Measurements from ENCODE around the gene PRDM16. TPM values are rescaled to one million over a fixed set of nuclear protein-coding genes. Genes with fewer than 3 reads are reported as not detected.

PRDM16 gene
- total RNA-seq, 1 experiment from 2014 or later = 6.1 TPM

DNA sequence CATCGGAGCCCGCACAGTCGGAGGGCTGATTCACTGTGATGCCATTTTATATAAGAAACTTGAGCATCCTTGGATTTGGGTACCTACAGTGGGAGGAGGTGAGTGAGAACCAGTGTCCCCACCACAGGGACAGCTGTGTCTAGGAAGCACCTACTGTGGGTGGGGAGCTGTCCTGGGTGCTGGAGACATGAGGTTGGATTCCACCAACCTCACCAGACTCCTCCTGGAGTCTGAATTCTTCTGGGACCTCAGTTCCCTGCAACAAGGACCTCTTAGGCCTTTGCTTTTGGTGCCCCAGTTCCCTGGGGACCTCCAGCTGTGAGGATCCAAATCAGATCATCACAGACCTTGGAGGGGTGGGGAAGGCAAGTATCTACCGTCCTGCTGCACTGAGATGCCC lies 188.8 kb downstream of the PRDM16 start:
- BruUV-seq (replicated peaks) = no TSS peak
- Histone ChIP-seq H3K9ac (ENCODE audit: low read length) (no peak overlapping the region), H3K9me2 (ENCODE audit: insufficient read depth) (no peaks in the 10 kb centered on the region), H2AFZ (ENCODE audit: low read depth, low read length, poor library complexity, severe bottlenecking) (no peak overlapping the region), H3K9me3 (ENCODE audit: control insufficient read depth in 1 of 2, insufficient read depth in 1 of 2, low read depth in 1 of 2, low read length in 2 of 2) (no peaks in the 10 kb centered on the region), H4K20me1 (ENCODE audit: insufficient read depth) (no peaks in the 10 kb centered on the region), H3K4me2 (ENCODE audit: low read length) (no peak overlapping the region), H3K27me3 (ENCODE audit: insufficient read depth, low read length) (no peaks in the 10 kb centered on the region), H3K79me2 (ENCODE audit: insufficient read depth, low read length) (no peaks in the 10 kb centered on the region), H3K36me3 (ENCODE audit: control insufficient read depth in 1 of 2, insufficient read depth in 2 of 2, low read length in 2 of 2) (no peaks in the 10 kb centered on the region), H3K27ac (ENCODE audit: low read depth, low read length) (no peak overlapping the region), H3K4me1 (ENCODE audit: control insufficient read depth in 1 of 2, insufficient read depth in 2 of 2, low read length in 2 of 2) (no peaks in the 10 kb centered on the region), H3K4me3 (replicated peaks in 1 of 2; ENCODE audit: low read depth in 1 of 2, low read length in 2 of 2) (no peak overlapping the region)
- CTCF ChIA-PET = no interaction called here
- ATAC-seq (no peak), DNase-seq (ENCODE audit: low read depth, low spot score) (no peak)
- POLR2A ChIA-PET = no interaction called here
- RAD21 ChIA-PET (ENCODE audit: low non-redundant PET in 1 of 2, low total read pairs in 2 of 2, uncharacterized antibody in 2 of 2, unreplicated experiment in 2 of 2) = no interaction called here
- intact Hi-C loops (cut with micrococcal nuclease) = no loop called here
- TF ChIP-seq POLR2AphosphoS5 (IDR thresholded peaks at IDR 0.05; ENCODE audit: low read depth, low read length) = no peak
- TF ChIP-seq ZNF274 (IDR thresholded peaks at IDR 0.05; ENCODE audit: low read depth, low read length) = no peak
- TF ChIP-seq, protein P1, sequence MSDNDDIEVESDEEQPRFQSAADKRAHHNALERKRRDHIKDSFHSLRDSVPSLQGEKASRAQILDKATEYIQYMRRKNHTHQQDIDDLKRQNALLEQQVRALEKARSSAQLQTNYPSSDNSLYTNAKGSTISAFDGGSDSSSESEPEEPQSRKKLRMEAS (IDR thresholded peaks at IDR 0.05) = no peak
- TF ChIP-seq EGR1 (IDR thresholded peaks at IDR 0.05; ENCODE audit: low read depth) = no peak
- TF ChIP-seq EZH2phosphoT487 (IDR thresholded peaks at IDR 0.05; ENCODE audit: borderline replicate concordance) = no peak
- no peak for TF ChIP-seq SIN3A (IDR thresholded peaks at IDR 0.05; ENCODE audit: low read depth)
- TF ChIP-seq TCF7L2 (IDR thresholded peaks at IDR 0.05; ENCODE audit: borderline replicate concordance, extremely low read depth, insufficient read depth, insufficient read length) = no peak
- no peak for TF ChIP-seq CEBPB (IDR thresholded peaks at IDR 0.05; ENCODE audit: low read depth)
- TF ChIP-seq, protein P2, sequence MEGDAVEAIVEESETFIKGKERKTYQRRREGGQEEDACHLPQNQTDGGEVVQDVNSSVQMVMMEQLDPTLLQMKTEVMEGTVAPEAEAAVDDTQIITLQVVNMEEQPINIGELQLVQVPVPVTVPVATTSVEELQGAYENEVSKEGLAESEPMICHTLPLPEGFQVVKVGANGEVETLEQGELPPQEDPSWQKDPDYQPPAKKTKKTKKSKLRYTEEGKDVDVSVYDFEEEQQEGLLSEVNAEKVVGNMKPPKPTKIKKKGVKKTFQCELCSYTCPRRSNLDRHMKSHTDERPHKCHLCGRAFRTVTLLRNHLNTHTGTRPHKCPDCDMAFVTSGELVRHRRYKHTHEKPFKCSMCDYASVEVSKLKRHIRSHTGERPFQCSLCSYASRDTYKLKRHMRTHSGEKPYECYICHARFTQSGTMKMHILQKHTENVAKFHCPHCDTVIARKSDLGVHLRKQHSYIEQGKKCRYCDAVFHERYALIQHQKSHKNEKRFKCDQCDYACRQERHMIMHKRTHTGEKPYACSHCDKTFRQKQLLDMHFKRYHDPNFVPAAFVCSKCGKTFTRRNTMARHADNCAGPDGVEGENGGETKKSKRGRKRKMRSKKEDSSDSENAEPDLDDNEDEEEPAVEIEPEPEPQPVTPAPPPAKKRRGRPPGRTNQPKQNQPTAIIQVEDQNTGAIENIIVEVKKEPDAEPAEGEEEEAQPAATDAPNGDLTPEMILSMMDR (IDR thresholded peaks at IDR 0.05 in 2 of 3, conservative IDR thresholded peaks at IDR 0.05 in 1 of 3; ENCODE audit: borderline replicate concordance in 1 of 3, insufficient read depth in 1 of 3, low read depth in 2 of 3, low read length in 2 of 3) = no peak
- no peak for TF ChIP-seq YY1 (IDR thresholded peaks at IDR 0.05; ENCODE audit: extremely low read depth, insufficient replicate concordance, low read depth, low read length)
